Vagina (tissue), 2 donors: ENCODE results near the gene SLC7A9.

Source experiments
- CTCF ChIP-seq, 3 experiments: fragments of 450-650 bp in 2 of 3; fragments of 200-600 bp in 1 of 3; sonication (generic) in 1 of 3; IDR thresholded peaks; one replicate each; pipeline ENCODE4 v1.5.1; 2017 to 2019; ENCODE audit warnings: antibody characterized with exemption in 3 of 3, mild to moderate bottlenecking in 2 of 3, moderate library complexity in 2 of 3
- POLR2AphosphoS5 ChIP-seq, 2 donors: sonication (generic); formaldehyde crosslinking; IDR thresholded peaks; one replicate each; pipeline ENCODE4 v1.9.0; 2017; ENCODE audit warnings: antibody characterized with exemption in 2 of 2, mild to moderate bottlenecking in 2 of 2, low read depth in 1 of 2; ENCODE audit not compliant: insufficient read depth in 1 of 2

GRCh38 chr19:32814624-32815023 lies 54.9 kb downstream of the SLC7A9 start:
- TF ChIP-seq CTCF (IDR thresholded peaks at IDR 0.05), result no peak
- TF ChIP-seq POLR2AphosphoS5 (IDR thresholded peaks at IDR 0.05; ENCODE audit: insufficient read depth in 1 of 2, low read depth in 1 of 2), result no peak
